HG03039 (cell line): Measurements from ENCODE around the gene ECEL1.

Experiments
- ATAC-seq: cut with Tn5 transposase; IDR thresholded peaks from one replicate; pipeline ENCODE4 v1.9.1; 2021; ENCODE audit warnings: mild to moderate bottlenecking, moderate library complexity; ENCODE audit not compliant: unreplicated experiment

ECEL1 gene

DNA sequence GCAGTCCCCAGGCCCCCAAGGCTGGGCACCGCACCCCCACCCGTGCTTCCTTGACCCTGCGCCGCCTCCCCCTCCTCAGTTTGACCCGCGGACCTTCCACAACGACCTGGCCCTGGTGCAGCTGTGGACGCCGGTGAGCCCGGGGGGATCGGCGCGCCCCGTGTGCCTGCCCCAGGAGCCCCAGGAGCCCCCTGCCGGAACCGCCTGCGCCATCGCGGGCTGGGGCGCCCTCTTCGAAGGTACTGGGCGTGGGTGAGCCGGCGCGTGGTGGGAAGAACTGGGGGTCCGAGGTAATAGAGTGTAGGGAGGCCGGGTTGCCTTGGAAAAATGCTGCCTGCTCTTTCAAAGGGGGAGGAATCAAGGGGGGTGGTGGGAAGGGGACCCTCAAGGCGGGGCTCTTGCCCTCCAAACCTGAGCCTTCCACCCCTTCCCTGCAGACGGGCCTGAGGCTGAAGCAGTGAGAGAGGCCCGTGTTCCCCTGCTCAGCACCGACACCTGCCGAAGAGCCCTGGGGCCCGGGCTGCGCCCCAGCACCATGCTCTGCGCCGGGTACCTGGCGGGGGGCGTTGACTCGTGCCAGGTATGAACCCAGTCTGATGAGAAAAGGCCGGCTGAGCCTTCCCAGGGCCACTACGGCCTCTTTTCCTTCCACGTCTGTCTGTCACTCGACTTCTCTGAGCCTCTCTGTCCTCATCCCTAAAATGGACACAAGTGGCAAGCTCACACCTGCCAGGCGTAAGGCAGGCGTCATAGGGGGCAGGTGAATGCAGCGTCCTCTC, 35.2 kb upstream of the ECEL1 start:
- no peak for ATAC-seq

DNA sequence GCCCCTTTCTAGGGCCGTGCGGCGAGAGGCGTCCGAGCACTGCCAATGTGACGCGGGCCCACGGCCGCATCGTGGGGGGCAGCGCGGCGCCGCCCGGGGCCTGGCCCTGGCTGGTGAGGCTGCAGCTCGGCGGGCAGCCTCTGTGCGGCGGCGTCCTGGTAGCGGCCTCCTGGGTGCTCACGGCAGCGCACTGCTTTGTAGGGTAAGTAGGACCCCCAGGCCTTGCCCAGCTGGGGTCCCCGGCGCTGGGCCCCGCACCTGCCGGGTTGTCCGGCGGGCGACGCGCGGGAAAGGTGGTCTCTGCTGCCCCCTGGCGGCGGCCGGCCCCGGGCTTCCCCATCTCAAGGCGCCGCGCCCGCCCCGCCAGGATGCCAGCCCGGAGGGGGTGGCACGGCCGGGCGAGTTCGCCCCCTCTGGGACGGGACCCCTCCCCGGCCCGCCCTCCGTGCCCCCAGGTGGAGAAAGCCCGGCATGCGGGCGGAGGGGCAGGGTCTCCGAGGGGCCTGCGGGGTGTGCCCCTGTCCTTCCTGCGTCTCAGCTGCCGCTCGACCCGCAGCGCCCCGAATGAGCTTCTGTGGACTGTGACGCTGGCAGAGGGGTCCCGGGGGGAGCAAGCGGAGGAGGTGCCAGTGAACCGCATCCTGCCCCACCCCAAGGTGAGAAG, 34.5 kb upstream of the ECEL1 start:
- no peak for ATAC-seq

DNA sequence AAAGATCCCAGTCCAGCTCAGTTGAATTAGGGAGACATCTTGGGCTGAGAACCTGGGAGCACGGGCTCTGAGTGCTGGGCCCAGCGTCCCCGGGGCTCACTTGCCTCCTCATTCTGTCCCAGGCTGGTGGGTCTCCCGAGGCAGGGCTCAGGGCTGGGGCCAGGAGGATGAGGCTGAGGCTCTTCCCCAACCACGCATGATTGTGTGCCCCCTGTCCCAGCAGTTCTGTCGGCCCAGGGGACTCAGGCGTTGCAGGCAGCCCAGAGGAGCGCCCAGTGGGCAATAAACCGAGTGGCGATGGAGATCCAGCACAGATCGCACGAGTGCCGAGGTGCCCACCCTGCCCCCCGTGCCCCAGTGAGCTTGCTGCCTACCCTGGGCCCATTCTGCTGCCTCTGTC, 33.5 kb upstream of the ECEL1 start:
- no peak for ATAC-seq

- ATAC-seq, result no peak
Observed at GRCh38 chr2:232520489-232520888, 32.9 kb upstream of the ECEL1 start.

GRCh38 chr2:232519581-232520438, 32.2 kb upstream of the ECEL1 start, which contains the start of gene PRSS56:
TSS of gene PRSS56 (plus strand) at chr2:232520388. CDS start at chr2:232520599, 211 bp downstream.
- ATAC-seq, result no peak

DNA sequence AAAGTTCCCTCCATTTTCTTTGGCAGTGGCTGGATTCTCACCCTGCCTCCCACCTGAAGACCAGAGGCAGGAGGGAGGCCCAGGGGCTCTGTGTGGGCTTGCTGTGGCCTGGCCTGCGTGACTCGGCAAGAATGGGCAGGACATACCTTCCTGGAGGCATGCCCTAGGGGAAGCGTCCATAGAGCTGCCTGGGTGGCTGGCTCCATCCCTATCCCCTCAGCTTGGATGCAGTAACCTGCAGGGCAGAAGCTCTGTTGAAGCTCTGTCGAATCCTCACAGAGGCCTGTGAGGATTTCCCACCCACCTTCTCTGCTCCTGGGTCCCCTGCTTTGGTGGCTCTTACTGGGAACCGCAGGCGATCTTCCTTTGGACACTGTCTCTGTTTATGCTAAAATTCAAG, 31.2 kb upstream of the ECEL1 start:
- no peak for ATAC-seq

GRCh38 chr2:232516551-232516950, 28.9 kb upstream of the ECEL1 start:
- ATAC-seq, result no peak

DNA sequence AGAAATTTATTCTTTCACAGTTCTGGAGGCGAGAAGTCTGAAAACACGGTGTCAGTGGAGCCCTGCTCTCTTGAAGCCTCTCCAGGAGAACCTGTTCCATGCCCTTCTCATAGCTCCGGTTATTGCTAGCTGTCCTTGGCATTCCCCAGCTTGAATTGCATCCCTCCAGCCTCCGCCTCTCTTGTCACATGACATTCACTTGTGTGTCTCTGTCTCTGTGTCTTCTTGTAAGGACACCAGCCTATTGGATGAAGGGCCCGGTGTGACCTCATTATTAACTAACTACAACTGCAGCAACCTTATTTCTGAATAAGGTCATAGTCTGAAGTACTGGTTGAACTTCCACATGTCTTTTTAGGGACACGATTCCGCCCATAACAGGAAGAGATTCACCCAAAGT, 28.0 kb upstream of the ECEL1 start:
- no peak for ATAC-seq

- no peak for ATAC-seq
Observed at GRCh38 chr2:232513353-232513752, 25.7 kb upstream of the ECEL1 start.

DNA sequence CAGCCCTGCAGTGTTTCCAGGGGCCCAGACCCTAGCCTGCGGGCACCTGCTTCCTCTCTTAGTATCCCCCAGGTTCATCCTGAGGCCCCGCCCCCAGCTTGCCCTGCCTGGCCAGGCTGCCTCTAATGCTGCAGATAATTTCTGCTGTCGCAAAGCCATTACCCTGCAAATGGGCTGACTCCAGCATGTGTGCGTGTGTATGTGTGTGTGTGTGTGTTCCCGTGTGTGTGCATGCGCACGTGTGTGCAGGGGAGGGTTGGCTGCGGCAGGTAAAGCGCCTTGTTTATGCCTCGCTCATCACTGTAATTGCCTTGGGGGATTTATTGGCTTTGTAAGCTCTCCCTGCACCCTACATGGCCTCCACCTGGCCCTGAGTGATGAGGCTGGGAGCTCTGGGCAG, 25.0 kb upstream of the ECEL1 start:
- no peak for ATAC-seq

DNA sequence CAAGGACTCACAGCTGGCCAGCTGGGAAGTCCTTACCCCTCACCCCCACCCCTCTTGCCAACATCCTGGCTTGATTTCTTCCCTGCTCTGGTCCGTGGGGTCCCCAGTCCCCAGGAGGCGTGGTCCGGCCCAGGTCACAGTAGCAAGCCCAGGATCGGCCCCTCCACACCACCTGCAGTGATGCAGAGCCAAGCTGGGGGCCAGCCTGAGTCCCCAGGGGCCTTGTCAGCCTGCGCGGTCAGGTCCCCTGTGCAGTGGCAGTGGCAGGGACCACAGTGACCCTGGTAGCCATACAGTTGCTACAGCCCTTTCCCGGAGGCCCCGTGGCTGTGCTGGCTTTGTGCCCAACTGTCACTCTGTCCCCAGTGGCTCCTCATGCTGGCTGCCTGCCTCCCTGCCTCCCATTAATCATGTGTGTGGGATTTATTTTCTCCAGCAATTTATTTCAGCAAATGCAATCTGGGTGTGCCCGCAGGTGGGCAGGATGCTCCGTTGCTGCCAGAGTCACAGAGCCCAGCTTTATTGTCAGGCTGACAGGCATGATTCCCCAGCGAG, 23.8 kb upstream of the ECEL1 start:
- no peak for ATAC-seq

GRCh38 chr2:232508251-232508650, 20.6 kb upstream of the ECEL1 start:
- ATAC-seq, result no peak

DNA sequence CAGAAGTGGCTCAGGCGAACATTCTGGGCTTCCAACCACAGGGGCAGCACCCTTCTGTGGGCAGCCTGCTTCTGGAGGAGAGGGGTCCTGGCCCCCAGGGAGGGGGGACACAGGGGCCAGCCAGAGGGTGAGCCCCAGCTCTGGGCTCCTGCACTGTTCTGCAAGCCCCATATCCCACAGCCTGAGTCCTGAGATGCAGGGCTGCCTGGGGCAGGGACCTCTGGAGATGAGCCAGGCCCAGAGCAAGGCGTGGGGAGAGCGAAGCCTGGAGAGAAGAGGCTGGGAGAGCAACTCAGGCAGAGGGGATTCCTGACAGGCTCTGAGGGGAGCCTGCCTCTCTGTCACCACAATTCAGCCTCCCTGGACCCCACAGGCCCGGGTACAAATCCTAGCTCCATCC, 19.1 kb upstream of the ECEL1 start:
- ATAC-seq, result no peak

- no peak for ATAC-seq
Observed at GRCh38 chr2:232505856-232506255, 18.2 kb upstream of the ECEL1 start.

DNA sequence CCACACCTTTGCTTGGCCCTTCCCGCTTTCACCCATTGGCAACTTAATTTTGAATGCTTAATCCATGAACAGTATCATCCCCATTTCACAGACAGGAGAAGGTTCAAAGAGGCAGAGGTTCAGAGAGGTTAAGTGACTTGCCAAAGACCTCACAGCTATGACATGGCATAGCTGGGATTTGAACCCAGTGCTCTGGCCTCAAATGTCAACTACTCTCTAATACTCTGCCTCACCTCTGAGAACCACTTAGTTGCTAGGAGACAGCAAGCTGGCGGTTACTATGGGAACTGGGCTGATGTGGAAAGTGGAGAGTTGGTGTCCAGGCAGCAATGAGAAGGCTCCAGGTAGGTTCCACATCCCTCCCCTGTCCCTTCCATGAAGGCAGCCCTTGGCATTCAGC, 16.8 kb upstream of the ECEL1 start:
- ATAC-seq, result no peak

- no peak for ATAC-seq
Observed at GRCh38 chr2:232503809-232504323, 16.2 kb upstream of the ECEL1 start.

- ATAC-seq, result no peak
Observed at GRCh38 chr2:232502911-232503808, 15.5 kb upstream of the ECEL1 start.

- ATAC-seq, result no peak
Observed at GRCh38 chr2:232502511-232502910, 14.9 kb upstream of the ECEL1 start.

GRCh38 chr2:232501794-232502390, 14.3 kb upstream of the ECEL1 start:
- ATAC-seq, result no peak

DNA sequence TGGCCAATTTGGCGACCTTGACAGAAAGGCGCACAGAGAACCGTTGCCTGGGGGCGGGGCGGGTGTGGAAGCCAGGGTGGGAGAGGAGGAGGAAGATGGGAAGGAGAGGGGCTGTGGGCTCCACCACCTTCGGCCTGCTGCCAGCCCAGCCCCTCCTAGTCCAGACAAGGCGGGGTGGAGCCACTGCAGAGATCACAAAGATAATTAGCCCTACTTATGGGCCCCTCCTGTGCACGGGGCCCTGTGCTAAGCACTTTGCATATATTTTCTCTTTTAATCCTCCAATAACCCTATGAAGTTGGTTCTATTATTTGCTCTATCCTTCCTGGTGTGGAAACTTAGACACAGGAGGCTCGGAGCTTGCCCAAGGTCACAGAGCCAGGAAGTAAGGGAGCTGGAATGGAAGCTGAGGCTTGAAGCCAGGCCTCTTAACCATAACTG, 13.7 kb upstream of the ECEL1 start:
- no peak for ATAC-seq
